Ovary (tissue), 9 donors: Measurements from ENCODE around the gene PALD1. TPM values are rescaled to one million over a fixed set of nuclear protein-coding genes. Genes with fewer than 3 reads are reported as not detected.

Experiments used
- DNase-seq, 5 donors: peaks; one replicate each; pipeline ENCODE4 v3.0.0-alpha.2; 2019 to 2020
- H3K27ac ChIP-seq, 2 donors: fragments of 200-600 bp; one replicate each; pipeline versions ENCODE4 v1.5.1 to v1.8.0; 2019 to 2022
- H3K27me3 ChIP-seq: fragments of 200-600 bp; one replicate; pipeline ENCODE4 v1.8.0; 2022
- H3K36me3 ChIP-seq: fragments of 200-600 bp; sonication (generic); one replicate; pipeline ENCODE4 v1.5.1; 2019
- H3K4me1 ChIP-seq: one replicate; pipeline ENCODE4 v1.8.1; 2013; ENCODE audit warnings: mild to moderate bottlenecking, moderate library complexity; ENCODE audit not compliant: insufficient read depth
- H3K4me3 ChIP-seq: fragments of 200-600 bp; sonication (generic); one replicate; pipeline ENCODE4 v1.5.1; 2017
- H3K9me3 ChIP-seq, 2 donors: fragments of 200-600 bp in 1 of 2; sonication (generic) in 1 of 2; one replicate each; pipeline versions ENCODE4 v1.5.1 to v1.8.1; 2013 to 2019; ENCODE audit warnings: mild to moderate bottlenecking in 1 of 2, moderate library complexity in 1 of 2
- EP300 ChIP-seq: sonication (generic); formaldehyde crosslinking; IDR thresholded peaks from one replicate; pipeline ENCODE4 v1.6.1; 2017; ENCODE audit warnings: antibody characterized with exemption
- POLR2A ChIP-seq: fragments of 450-650 bp; IDR thresholded peaks from one replicate; pipeline ENCODE4 v1.6.1; 2017; ENCODE audit warnings: antibody characterized with exemption, mild to moderate bottlenecking, moderate library complexity
- WGBS, 3 donors: extraction: QIAGEN DNeasy Blood & Tissue Kit in 1 of 3; methylation state at CpG; one replicate each; pipeline versions ENCODE4 v1.1.5 to v1.1.7; 2013 to 2017; 5-methylcytosine and 5-hydroxymethylcytosine counted together
- intact Hi-C, 4 donors: fragments of 100-400 bp; cut with DNase I; formaldehyde crosslinking; loops; one replicate each; pipeline versions ENCODE4 v1.11.0 to v1.15.1; 2022 to 2023
- polyA plus RNA-seq, 2 donors: library from polyadenylated mRNA; stranded (reverse); fragments of 200-250 nt in 1 of 2; fragments of 350-450 nt in 1 of 2; fragmentation: Illumina TruSeq in 1 of 2; extraction: RNeasy Lipid Tissue Mini Kit (QIAGEN cat#74804) in 1 of 2; gene quantifications; one replicate each; pipeline ENCODE4 v1.2.3, GENCODE V29; 2013 to 2014
- total RNA-seq, 7 donors: library from RNA; depleted of rRNA in 2 of 7; stranded (reverse); fragments of >200 nt in 2 of 7; fragmentation: NEBNext Ultra II Directional in 3 of 7; extraction: Animal tissue kit (Norgen Biotek cat#: 25700) in 3 of 7; gene quantifications; one replicate each; pipeline versions ENCODE4 v1.1.0 to v1.2.4, GENCODE V29; 2016 to 2023
- TF ChIP-seq, protein P1 (sequence below), 3 donors: fragments of 450-650 bp in 2 of 3; fragments of 200-600 bp in 1 of 3; IDR thresholded peaks; one replicate each; pipeline versions ENCODE4 v1.5.1 to v1.8.0; 2016 to 2022; ENCODE audit warnings: antibody characterized with exemption in 3 of 3, mild to moderate bottlenecking in 1 of 3
- donor health status: DM: no; HTN: no; CAD: no; lungs with moderate emphysema.
- donor health status: DM: no; HTN: no; CAD: no.
- donor health status: Bipolar disorder and iron deficiency.
- donor health status: DM: yes; HTN: yes; CAD: no.
- donor health status: DM: no; HTN: no; CAD: no.
- donor health status: DM: yes; HTN: yes; CAD: no.

The PALD1 gene
- total and polyA plus RNA-seq, 9 donors, result 2.2 to 10.5 (median 6.8) TPM

DNA sequence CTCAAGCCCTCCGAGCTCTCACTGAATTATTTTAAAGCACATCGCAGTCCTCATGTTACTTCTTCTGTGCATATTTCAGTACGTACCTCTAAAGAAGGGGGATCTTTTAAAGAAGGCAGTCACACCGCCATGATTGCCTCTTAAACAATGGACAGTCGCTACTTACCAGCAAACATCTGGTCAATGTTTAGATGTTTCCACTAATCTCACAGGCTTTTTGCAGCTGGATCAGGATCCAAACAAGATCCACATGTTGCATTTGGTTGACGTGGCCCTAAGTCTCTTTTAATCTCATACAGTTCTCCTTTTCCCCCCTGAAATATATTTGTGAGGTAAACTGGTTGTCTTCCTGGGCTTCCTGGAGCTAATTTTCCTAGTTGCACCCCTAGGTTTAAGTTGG is 74.0 kb downstream of the PALD1 start:
- intact Hi-C loops, result loop anchor here in 2 of 4 donors (5.0 to 10.0 kb wide), 2 partner anchors 210 to 332 kb away; partner anchors contain the start of gene PCBD1 (in 1 of the 2)
- no peak overlapping the region for H3K27ac ChIP-seq
- WGBS, 3 donors, result 47 to 62% (median 57%) methylated on average over 6 of the region's 6 CpGs
- no peaks in the 10 kb centered on the region for H3K36me3 ChIP-seq
- H3K9me3 ChIP-seq, result no peaks in the 10 kb centered on the region
- H3K27me3 ChIP-seq, result no peaks in the 10 kb centered on the region
- no peak for DNase-seq
- TF ChIP-seq, protein P1, sequence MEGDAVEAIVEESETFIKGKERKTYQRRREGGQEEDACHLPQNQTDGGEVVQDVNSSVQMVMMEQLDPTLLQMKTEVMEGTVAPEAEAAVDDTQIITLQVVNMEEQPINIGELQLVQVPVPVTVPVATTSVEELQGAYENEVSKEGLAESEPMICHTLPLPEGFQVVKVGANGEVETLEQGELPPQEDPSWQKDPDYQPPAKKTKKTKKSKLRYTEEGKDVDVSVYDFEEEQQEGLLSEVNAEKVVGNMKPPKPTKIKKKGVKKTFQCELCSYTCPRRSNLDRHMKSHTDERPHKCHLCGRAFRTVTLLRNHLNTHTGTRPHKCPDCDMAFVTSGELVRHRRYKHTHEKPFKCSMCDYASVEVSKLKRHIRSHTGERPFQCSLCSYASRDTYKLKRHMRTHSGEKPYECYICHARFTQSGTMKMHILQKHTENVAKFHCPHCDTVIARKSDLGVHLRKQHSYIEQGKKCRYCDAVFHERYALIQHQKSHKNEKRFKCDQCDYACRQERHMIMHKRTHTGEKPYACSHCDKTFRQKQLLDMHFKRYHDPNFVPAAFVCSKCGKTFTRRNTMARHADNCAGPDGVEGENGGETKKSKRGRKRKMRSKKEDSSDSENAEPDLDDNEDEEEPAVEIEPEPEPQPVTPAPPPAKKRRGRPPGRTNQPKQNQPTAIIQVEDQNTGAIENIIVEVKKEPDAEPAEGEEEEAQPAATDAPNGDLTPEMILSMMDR (IDR thresholded peaks at IDR 0.05), result no peak
- TF ChIP-seq EP300 (no peak), POLR2A (no peak)
- H3K4me3 ChIP-seq, result no peak overlapping the region
- H3K4me1 ChIP-seq, result peaks cover 3% of the 10 kb centered on the region

DNA sequence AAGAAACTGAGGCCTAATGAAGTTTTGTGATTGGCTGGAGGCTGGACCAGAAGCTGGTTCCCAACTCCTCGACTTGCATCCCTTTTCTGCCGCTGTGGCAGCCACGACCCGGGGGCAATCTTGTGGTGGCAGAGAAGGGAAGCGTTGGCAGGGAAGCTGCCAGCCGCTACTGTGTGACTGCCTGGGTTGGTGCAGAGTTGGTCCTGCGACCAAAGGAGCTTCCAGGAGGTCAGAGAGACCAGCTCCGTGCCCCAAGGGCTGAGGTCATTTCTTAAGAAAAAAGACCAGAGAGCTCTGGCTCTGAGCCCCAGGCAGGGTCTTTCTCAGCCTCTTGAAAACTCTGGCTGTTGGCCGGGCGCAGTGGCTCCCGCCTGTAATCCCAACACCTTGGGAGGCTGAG is 76.8 kb downstream of the PALD1 start:
- DNase-seq, result peak in 1 of 5 donors; percentile 19

DNA sequence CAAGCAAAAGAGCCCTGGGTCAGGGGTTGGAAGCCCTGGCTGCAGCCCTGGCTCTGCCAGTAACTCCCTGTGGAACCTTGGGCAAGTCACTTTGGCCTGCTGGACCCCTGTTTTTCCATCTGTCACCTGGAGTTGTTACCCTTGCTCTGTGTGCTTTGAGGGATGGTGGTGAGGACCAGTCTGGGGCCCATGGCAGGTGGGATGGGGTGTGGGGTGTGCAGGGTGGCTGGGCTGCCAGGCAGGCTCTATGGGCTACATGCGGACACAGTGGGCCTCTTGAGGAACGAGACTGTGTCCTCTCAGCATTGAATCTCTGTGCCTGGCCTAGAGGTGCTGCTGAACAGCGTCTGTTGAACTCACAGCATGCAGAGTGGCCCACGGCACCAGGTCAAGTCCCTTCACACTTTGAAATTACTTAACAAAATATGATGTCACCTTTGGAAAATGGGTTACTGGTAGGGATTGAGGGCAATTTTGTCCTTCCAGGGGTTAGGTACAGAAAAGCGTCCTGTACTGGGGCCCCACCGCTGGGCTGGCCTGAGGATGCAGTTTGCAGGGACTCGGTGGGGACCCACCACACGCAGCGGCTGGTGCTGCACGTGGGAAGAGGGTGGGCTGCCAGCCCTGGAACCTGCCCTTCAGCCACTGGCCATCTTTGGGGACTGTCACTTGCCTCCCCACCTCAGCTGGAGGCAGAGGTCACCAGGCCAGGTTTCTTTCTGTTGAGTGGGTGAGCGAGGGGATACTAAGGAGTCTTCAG is 78.7 kb downstream of the PALD1 start:
- Histone ChIP-seq H3K4me3 (no peak overlapping the region), H3K4me1 (peaks cover 5% of the 10 kb centered on the region), H3K27ac (no peak overlapping the region), H3K9me3 (no peaks in the 10 kb centered on the region), H3K36me3 (no peaks in the 10 kb centered on the region), H3K27me3 (no peaks in the 10 kb centered on the region)
- DNase-seq, result peak in 1 of 5 donors; percentile 23
- intact Hi-C loops, result loop anchor here in 1 of 4 donors (5.0 to 10.0 kb wide), 2 partner anchors 205 to 328 kb away; partner anchors contain the start of gene PCBD1
- TF ChIP-seq, protein P1 (IDR thresholded peaks at IDR 0.05), result no peak
- no peak for TF ChIP-seq EP300
- no peak for TF ChIP-seq POLR2A
- WGBS, 3 donors, result 94 to 97% (median 97%) methylated on average over 11 of the region's 11 CpGs

More for the DNA sequence above, 76.8 kb downstream of the PALD1 start:
- no peak overlapping the region for H3K4me3 ChIP-seq
- peaks cover 8% of the 10 kb centered on the region for H3K4me1 ChIP-seq
- TF ChIP-seq EP300 (no peak), POLR2A (no peak)
- TF ChIP-seq, protein P1 (IDR thresholded peaks at IDR 0.05), result no peak
- no peaks in the 10 kb centered on the region for H3K9me3 ChIP-seq
- H3K27me3 ChIP-seq, result no peaks in the 10 kb centered on the region
- H3K27ac ChIP-seq, result no peak overlapping the region
- WGBS, 3 donors, result 89 to 93% (median 92%) methylated on average over 11 of the region's 11 CpGs
- H3K36me3 ChIP-seq, result no peaks in the 10 kb centered on the region
- intact Hi-C loops, result loop anchor here in 1 of 4 donors (5.0 to 10.0 kb wide), 2 partner anchors 207 to 329 kb away; partner anchors contain the start of gene PCBD1

DNA sequence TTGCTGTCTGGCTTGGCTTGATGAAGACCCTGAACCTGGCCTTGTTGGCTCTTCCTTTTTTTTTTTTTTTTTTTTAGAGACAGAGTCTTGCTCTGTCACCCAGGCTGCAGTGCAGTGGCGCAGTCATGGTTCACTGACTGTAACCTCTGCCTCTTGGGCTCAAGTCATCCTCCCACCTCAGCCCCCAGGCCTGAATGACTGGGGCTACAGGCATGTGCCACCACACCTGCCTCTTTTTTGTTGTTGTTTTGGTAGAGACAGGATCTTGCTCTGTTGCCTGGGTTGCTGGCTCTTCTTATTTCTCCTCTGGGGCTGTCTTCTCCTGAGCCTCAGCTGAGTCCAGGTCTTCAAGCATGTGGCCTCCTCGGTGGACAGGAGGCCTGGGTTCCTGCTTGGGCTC is 79.3 kb downstream of the PALD1 start:
- TF ChIP-seq, protein P1 (IDR thresholded peaks at IDR 0.05), result no peak
- TF ChIP-seq POLR2A (no peak), EP300 (no peak)
- no peak overlapping the region for H3K4me3 ChIP-seq
- H3K27ac ChIP-seq, result no peak overlapping the region
- H3K9me3 ChIP-seq, result no peaks in the 10 kb centered on the region
- no peaks in the 10 kb centered on the region for H3K27me3 ChIP-seq
- intact Hi-C loops, result loop anchor here in 1 of 4 donors (5.0 to 10.0 kb wide), 2 partner anchors 204 to 327 kb away; partner anchors contain the start of gene PCBD1
- WGBS, 3 donors, result 91 to 97% (median 94%) methylated on average over 2 of the region's 2 CpGs
- DNase-seq, result no peak
- no peaks in the 10 kb centered on the region for H3K36me3 ChIP-seq
- peaks cover 5% of the 10 kb centered on the region for H3K4me1 ChIP-seq
